ENCODE data around the gene MBP. TPM values are rescaled to one million over a fixed set of nuclear protein-coding genes. Genes with fewer than 3 reads are reported as not detected.

The MBP gene
- total RNA-seq, 2 donors from 2014 or later, result 52.2 to 60.0 TPM

GRCh38 chr18:77127769-77128671, 4.6 kb downstream of the MBP start:
- ATAC-seq (peak; percentile 27 to 44), DNase-seq (ENCODE audit: low spot score in 2 of 2) (peak in 1 of 2 donors; percentile 18)
- no peaks in the 10 kb centered on the region for H3K9me3 Mint-ChIP-seq
- peak overlapping the region in 1 of 2 donors; percentile 55 for H3K27ac Mint-ChIP-seq
- peaks cover 36 to 41% of the 10 kb centered on the region in 2 donors for H3K36me3 Mint-ChIP-seq

DNA sequence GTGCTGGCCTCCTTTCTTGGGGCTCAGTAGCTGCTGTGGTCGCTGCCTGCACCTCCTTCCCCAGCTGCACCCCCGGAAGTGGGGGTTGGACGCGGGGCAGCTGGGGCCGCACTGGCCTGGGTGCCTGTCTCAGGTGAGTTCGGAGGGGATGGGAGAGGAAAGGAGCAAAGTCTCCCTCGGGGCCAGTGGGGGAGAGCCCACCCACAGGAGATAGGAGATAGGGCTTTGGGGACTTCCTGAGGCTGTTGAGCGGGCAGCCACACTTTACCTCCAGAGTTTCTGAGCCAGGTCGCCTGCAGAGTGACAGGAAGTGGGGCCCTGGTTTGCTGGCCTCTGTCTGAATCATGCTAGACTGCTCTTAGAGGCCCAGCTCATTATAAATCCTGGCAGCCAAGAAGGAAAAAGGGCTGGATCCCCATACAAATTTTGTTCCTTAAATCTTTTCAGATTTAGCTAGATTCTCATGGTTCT, 8.1 kb downstream of the MBP start:
- Mint-ChIP-seq H3K27ac (peak overlapping the region; percentile 91), H3K9me3 (no peaks in the 10 kb centered on the region), H3K36me3 (peaks cover 17 to 24% of the 10 kb centered on the region in 2 donors)
- ATAC-seq (peak; percentile 87 to 93), DNase-seq (ENCODE audit: low spot score in 2 of 2) (peak; percentile 59 to 62)

DNA sequence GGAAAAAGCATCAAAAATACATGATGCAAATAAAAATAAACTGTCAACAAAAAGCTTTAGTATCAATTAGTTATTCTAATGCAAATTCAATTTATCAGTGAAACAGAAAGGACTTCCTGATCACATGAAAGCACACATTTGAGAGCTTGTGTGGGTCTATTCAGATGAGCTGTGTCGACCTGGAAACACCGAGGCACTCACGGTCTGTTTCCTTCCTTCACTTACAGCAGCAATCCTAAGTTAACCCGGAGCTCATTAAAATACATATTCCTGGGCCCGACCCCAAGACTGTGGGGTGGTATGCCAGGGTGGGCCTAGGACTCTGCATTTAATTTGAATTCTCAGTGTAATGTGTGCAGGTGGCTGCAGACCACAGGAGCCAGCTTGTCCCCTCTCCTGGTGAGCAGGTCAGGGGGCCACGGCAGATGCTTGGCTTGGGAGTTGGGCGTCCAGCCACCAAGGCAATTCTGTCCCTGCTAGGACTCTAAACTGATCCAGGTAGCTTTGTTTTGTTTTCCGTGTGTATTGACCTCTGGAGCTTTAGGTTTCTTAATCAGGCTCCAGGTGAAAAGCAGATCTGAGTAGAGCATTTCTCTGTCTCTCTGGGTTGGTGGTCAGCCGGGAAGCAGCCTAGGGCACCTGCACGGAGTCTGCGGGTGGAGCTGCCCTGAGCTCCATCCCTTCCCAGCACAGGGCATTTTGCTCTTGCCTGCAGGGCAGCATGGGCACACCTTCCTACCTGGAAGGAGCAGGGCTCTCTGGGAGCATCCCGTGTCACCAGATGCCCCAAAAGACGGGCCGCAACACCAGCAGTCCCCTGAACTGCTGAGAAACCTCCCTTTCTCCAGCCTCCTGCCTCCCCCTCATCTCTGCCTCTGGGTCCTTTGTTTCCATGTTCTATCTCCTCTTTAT, 9.0 kb downstream of the MBP start:
- Mint-ChIP-seq H3K27ac (peak overlapping the region; percentile 91), H3K9me3 (peaks cover 3% of the 10 kb centered on the region in 2 donors), H3K36me3 (peaks cover 14 to 17% of the 10 kb centered on the region in 2 donors)
- peak in 1 of 2 donors; percentile 49 for DNase-seq (ENCODE audit: low spot score in 2 of 2)
- ATAC-seq, result no peak

DNA sequence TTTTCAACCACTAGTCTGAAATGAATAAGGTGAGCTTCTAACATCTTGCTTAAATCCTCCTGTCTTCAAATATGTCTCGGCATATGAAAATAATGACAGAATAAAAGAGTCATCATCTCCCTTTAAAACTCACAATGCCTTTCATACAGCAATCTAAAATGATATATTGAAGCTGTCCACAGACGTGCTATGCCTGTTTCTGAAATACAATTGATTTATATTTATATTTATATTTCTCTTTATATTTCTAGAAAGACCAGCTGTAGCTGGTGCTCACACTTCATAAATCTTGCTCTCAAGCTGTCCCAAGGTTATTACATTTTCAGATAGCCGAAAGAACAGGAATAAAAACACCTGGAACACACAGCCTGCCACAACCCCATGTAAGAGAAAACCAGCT, 11.1 kb downstream of the MBP start:
- peaks cover 11 to 17% of the 10 kb centered on the region in 2 donors for H3K36me3 Mint-ChIP-seq
- DNase-seq (ENCODE audit: low spot score in 2 of 2), result no peak
- ATAC-seq, result no peak
- no peak overlapping the region for H3K27ac Mint-ChIP-seq
- H3K9me3 Mint-ChIP-seq, result peaks cover 4 to 5% of the 10 kb centered on the region in 2 donors

GRCh38 chr18:77119851-77120491, 12.6 kb downstream of the MBP start:
- Mint-ChIP-seq H3K36me3 (peaks cover 25 to 32% of the 10 kb centered on the region in 2 donors), H3K27ac (peak overlapping the region in 1 of 2 donors; percentile 44), H3K9me3 (peaks cover 8 to 9% of the 10 kb centered on the region in 2 donors)
- DNase-seq (ENCODE audit: low spot score in 2 of 2), result no peak
- no peak for ATAC-seq

GRCh38 chr18:77119101-77119850, 13.3 kb downstream of the MBP start:
- DNase-seq (ENCODE audit: low spot score in 2 of 2), result peak in 1 of 2 donors; percentile 50
- Mint-ChIP-seq H3K9me3 (peaks cover 8 to 9% of the 10 kb centered on the region in 2 donors), H3K36me3 (peaks cover 25 to 32% of the 10 kb centered on the region in 2 donors), H3K27ac (peak overlapping the region; percentile 44 to 88)
- peak in 1 of 2 donors; percentile 15 for ATAC-seq

- DNase-seq (ENCODE audit: low spot score in 2 of 2) (peak in 1 of 2 donors; percentile 41), ATAC-seq (peak in 1 of 2 donors; percentile 12)
- Mint-ChIP-seq H3K9me3 (peaks cover 8 to 9% of the 10 kb centered on the region in 2 donors), H3K36me3 (peaks cover 26 to 35% of the 10 kb centered on the region in 2 donors), H3K27ac (peak overlapping the region; percentile 44 to 88)
These were observed 14.1 kb downstream of the MBP start for GRCh38 chr18:77118256-77119090.

DNA sequence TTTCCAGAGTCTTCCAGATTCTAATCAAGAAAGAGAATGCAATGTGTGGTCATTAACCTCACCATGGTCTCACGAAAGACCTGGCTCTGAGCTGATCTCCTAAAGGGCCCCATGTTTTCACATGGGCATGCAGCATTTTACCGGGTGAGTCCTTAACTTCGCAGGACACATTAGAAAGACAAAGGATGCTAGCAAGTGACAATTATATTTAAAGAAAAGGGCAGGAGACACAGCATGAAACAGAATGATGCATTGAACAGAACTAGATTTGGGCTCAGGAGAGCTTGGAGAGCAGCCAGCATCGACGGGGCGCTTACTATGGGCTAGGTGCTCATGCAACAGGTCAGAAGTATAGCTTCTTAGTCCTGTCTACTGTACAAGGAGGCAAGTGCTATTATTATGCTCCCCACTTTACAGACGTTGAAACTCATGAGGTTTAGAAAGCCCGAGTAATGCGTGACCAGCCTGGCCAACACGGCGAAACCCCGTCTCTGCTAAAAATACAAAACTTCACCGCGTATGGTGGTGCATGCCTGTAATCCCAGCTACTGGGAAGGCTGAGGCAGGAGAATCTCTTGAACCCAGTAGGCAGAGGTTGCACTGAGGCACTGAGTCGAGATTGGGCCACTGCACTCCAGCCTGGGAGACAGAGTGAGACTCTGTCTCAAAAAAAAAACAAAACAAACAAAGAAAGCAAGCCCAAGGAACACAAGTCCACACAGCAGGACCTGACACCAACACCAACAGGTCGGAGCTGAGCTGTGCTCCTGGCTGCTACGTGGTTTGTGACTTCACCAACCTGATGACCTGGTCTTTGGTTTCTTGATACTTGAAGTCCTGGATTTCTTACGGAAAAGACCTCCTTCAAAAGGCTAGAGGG, 16.1 kb downstream of the MBP start:
- Mint-ChIP-seq H3K36me3 (peaks cover 37 to 47% of the 10 kb centered on the region in 2 donors), H3K9me3 (peaks cover 8 to 9% of the 10 kb centered on the region in 2 donors), H3K27ac (peak overlapping the region in 1 of 2 donors; percentile 70)
- DNase-seq (ENCODE audit: low spot score in 2 of 2) (peak in 1 of 2 donors; percentile 39), ATAC-seq (no peak)

DNA sequence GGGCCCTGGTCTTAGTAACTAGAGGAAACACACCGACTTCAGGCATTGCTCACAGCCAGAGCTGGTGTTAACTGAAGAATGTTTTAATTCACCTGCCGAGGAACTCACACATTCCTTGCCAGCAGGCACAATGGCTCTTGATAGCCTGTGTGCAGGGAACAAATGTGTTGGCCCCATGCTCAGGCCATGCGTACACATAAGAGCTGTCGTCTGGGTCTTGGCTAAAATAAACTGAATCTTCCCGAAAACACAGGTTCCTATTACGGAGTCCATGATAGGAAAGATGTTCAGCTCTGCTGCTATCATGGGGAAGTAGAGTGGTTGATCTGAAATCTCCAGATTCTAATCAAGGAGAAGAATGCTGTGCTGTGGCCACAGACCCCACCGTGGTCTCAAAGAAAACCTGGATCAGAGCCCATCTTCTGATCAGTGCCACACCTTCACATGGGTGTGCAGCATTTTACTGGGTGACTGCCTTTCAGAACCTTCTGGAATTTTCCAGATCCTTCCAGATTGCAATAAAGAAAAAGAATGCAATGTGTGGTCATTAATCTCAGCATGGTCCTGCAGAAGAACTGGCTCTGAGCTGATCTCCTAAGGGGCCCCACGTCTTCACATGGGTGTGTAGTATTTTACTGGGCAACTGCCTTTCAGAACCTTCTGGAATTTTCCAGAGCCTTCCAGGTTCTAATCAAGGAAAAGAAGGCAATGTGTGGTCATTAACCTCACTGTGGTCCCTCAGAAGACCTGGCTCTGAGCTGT, 17.2 kb downstream of the MBP start:
- Mint-ChIP-seq H3K9me3 (peaks cover 8 to 9% of the 10 kb centered on the region in 2 donors), H3K27ac (peak overlapping the region; percentile 24 to 78), H3K36me3 (peaks cover 40 to 58% of the 10 kb centered on the region in 2 donors)
- ATAC-seq (no peak), DNase-seq (ENCODE audit: low spot score in 2 of 2) (no peak)

DNA sequence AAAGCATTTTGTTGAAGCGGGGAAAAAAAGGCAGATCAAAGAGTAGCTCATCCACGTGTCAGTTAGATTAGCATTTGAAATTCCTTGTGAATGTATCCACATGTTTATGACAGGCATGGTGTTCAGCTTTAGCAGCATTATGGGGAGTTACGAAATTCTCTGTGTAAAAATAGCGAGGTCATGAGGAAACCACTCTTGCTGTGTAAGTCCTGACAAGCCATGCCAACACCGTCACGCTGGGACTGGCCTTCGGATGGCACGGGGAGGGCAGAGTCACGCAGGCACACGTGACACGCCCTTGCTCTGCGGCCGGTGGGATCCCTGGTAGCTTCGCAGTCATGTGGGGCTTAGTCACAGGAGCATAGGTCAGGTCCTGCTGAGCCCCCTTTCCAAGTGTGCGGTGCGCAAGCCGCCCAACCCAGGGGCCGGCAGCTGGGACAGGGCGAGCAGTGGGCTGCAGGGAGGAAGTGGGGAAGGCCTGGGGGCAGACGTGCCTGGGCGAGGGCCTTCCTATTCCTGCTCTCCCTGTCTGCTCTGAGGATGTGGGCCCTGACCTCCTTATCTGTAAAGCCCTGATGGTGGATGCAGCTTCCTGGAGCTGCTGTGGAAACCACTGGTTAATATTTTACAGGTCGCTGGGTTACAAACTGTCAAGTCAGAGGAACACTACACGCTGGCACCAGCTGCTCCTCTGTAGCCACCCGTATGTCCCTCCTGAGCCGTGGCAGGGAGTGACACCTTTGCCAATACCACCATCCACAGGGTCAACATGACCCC, 18.0 kb downstream of the MBP start:
- ATAC-seq (peak; percentile 44 to 89), DNase-seq (ENCODE audit: low spot score in 2 of 2) (peak in 1 of 2 donors; percentile 65)
- peak overlapping the region; percentile 24 to 78 for H3K27ac Mint-ChIP-seq
- peaks cover 8 to 9% of the 10 kb centered on the region in 2 donors for H3K9me3 Mint-ChIP-seq
- peaks cover 40 to 60% of the 10 kb centered on the region in 2 donors for H3K36me3 Mint-ChIP-seq

- Mint-ChIP-seq H3K36me3 (peaks cover 40 to 60% of the 10 kb centered on the region in 2 donors), H3K27ac (peak overlapping the region in 1 of 2 donors; percentile 78), H3K9me3 (peaks cover 8 to 9% of the 10 kb centered on the region in 2 donors)
- DNase-seq (ENCODE audit: low spot score in 2 of 2) (no peak), ATAC-seq (no peak)
These were observed 18.5 kb downstream of the MBP start for GRCh38 chr18:77114152-77114414.

DNA sequence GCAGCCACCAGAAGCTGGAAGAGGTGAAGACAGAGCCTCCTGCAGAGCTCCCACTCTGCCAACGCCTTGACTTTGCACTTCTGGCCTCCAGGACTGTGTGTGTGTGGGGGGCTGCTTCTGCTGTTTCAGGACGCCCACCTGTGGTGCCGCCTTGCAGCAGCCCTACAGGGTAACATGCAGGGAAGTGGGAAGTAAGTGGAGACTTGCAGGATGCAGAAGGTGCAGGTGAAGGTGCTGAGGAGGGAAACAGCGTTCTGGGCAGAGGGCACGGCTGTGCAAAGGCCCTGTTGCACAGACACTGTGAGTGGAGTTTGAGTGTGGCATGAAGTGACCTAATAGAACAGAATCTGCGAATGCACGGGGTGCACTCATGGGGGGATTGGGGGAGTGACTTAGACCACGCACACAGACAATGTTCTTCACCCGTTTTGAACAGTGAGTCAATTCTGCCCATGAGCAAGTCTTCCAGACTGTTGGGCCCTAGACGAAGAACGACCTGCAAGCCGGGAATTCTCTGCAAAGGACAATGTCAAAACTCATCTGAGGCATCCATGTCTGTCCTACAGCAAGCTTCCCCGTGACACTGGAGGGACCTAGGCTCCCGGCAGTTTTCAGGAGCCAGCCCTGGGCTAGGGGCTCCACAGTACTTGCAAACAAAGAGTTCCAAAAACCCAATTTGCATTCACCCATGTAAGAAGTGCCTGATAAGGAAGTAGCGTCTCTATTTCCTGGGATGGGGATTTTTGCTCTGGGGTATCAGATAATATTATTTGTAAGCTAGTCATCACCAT, 19.0 kb downstream of the MBP start:
- peak in 1 of 2 donors; percentile 41 for DNase-seq (ENCODE audit: low spot score in 2 of 2)
- Mint-ChIP-seq H3K36me3 (peaks cover 40 to 55% of the 10 kb centered on the region in 2 donors), H3K27ac (peak overlapping the region in 1 of 2 donors; percentile 31), H3K9me3 (peaks cover 5% of the 10 kb centered on the region in 2 donors)
- ATAC-seq, result no peak

All from activated naive CD4-positive, alpha-beta T cell treated with anti-CD3 and anti-CD28 coated beads, Interleukin-2, amount 50 U/mL, for 72 hours (primary cell).